Ascending aorta (tissue), 2 donors: ENCODE measurements around the gene FAM72A. TPM values are rescaled to one million over a fixed set of nuclear protein-coding genes. Genes with fewer than 3 reads are reported as not detected.
A peak's percentile ranks its signal among the peaks of the same experiment; 100 is the strongest.
"Not testable (repeated sequence)": the region's sequence is repeated elsewhere in the genome, so short reads cannot be mapped to it uniquely, and the experiment has no call there.

Experiments used
- DNase-seq, 2 donors: peaks; one replicate each; pipeline ENCODE4 v3.0.0-alpha.2; 2019; ENCODE audit warnings: low spot score in 2 of 2
- H3K27ac ChIP-seq, 2 donors: fragments of 200-600 bp; sonication (generic); one replicate each; pipeline ENCODE4 v1.5.1; 2016 to 2017; ENCODE audit warnings: mild to moderate bottlenecking in 1 of 2
- H3K27me3 ChIP-seq: fragments of 200-600 bp; sonication (generic); one replicate; pipeline ENCODE4 v1.5.1; 2017
- H3K36me3 ChIP-seq, 2 donors: fragments of 200-600 bp; sonication (generic); one replicate each; pipeline ENCODE4 v1.5.1; 2016
- H3K4me1 ChIP-seq, 2 donors: fragments of 200-600 bp; sonication (generic); one replicate each; pipeline ENCODE4 v1.5.1; 2016 to 2017; ENCODE audit warnings: mild to moderate bottlenecking in 1 of 2
- H3K4me3 ChIP-seq, 2 donors: fragments of 200-600 bp; sonication (generic); one replicate each; pipeline ENCODE4 v1.5.1; 2016 to 2017; ENCODE audit warnings: mild to moderate bottlenecking in 1 of 2
- H3K9me3 ChIP-seq, 2 donors: fragments of 200-600 bp; sonication (generic); one replicate each; pipeline ENCODE4 v1.5.1; 2016
- CTCF ChIP-seq, 3 experiments: fragments of 200-600 bp in 2 of 3; fragments of 450-650 bp in 1 of 3; sonication (generic) in 2 of 3; IDR thresholded peaks; one replicate each; pipeline ENCODE4 v1.5.1; 2016 to 2019; ENCODE audit warnings: antibody characterized with exemption in 3 of 3, mild to moderate bottlenecking in 1 of 3, moderate library complexity in 1 of 3
- intact Hi-C: fragments of 100-400 bp; cut with DNase I; formaldehyde crosslinking; loops from one replicate; pipeline ENCODE4 v1.15.1; 2023
- total RNA-seq: library from RNA; depleted of rRNA; stranded (reverse); fragments of >200 nt; gene quantifications from one replicate; pipeline ENCODE4 v1.1.0, GENCODE V29; 2016

Gene FAM72A
- total RNA-seq, 1 donor from 2014 or later = 0.75 TPM

DNA sequence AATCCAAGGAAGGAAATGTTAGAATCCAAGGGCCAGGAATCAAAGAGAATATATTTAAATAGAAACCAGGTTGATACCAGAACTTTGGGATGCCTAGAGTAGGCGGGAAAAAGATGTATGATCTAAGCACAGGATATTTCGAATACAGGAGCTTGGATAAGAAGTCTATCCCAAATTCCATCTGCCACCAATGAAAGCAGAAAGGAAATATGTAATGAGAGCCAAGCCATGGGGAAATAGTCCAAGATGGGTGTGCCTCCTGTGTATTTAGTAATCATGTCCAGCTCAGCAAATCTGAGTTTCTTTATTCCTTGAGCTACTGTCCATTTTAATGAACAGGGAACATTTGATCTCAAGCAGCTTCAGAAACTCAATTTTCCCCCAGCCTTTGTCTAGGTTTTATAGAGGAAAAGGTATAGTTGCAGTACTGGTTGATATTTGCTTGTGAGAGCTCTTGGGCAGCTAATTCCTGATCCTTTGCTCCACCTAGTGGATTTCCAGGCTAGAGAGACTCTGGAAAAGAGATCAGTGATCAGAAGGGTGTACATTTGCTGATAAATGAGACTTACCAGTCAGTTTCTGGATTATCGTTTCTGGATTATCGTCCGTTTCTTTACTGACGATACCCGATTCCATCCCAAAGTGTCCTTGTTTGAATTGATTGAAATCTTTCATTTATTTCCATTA lies 28.3 kb downstream of the FAM72A start:
- intact Hi-C loops, H3K27me3 ChIP-seq, H3K27ac ChIP-seq, H3K4me1 ChIP-seq, H3K36me3 ChIP-seq, DNase-seq, H3K9me3 ChIP-seq, H3K4me3 ChIP-seq: not testable (repeated sequence)
- peak in 1 of 3 experiments; percentile 27 for TF ChIP-seq CTCF (IDR thresholded peaks at IDR 0.05)

DNA sequence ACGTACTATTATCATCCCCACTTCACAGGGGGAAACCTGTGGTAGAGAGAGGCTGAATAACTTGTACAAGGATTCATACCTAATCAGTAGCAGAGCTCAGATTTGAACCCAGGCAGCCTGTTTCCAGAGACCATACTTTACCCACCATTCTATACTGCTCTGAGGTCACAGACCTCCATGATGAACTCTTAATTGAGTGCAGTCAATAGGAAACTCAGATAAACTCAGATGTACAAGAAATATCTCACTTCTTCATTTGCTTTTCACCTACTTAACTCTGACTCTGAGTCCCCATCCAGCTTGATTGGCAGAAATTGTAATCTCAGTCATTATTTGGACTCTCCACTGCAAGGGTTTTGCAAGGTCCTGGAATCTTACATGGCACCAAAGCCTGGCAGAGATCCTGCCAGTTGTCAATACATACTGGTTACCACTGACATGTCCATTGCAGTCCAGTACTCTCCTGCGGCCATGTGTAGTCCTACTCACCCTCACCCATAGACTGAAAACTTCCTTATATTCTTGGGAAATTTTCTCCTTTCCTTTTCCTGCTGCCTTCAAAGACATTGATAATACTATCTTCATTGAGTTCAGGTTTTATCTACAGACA lies 29.4 kb downstream of the FAM72A start:
- DNase-seq, H3K27me3 ChIP-seq, H3K27ac ChIP-seq, H3K9me3 ChIP-seq, H3K4me1 ChIP-seq, H3K4me3 ChIP-seq, intact Hi-C loops, H3K36me3 ChIP-seq: not testable (repeated sequence)

DNA sequence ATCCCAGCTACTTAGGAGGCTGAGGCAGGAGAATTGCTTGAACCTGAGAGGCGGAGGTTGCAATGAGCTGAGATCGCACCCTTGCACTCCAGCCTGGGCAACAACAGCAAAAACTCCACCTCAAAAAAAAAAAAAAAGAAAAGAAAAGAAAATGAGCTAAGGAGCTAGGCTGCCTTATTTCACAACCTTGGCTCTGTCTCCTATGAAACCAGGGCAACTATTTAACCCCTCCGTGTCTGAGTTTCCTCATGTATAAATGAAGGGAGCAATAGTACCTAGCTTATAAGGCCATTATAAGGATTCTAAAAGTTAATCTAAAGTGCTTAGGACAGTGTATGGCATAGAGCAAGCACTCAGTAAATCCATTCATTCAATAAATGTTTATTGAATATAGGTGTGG lies 32.8 kb downstream of the FAM72A start:
- H3K4me3 ChIP-seq, H3K27me3 ChIP-seq, H3K27ac ChIP-seq, intact Hi-C loops, H3K4me1 ChIP-seq, H3K36me3 ChIP-seq, DNase-seq, H3K9me3 ChIP-seq: not testable (repeated sequence)

- H3K36me3 ChIP-seq, H3K27ac ChIP-seq, H3K9me3 ChIP-seq, H3K4me3 ChIP-seq, H3K27me3 ChIP-seq, intact Hi-C loops, H3K4me1 ChIP-seq, DNase-seq: not testable (repeated sequence)
- TF ChIP-seq CTCF (IDR thresholded peaks at IDR 0.05) = peak in 1 of 3 experiments; percentile 38
Observed at GRCh38 chr1:206167350-206168029, 35.1 kb downstream of the FAM72A start.

- H3K36me3 ChIP-seq = no peaks in the 10 kb centered on the region
- no peak for DNase-seq
- no peaks in the 10 kb centered on the region for H3K9me3 ChIP-seq
- H3K4me1 ChIP-seq = no peaks in the 10 kb centered on the region
- no peak for TF ChIP-seq CTCF (IDR thresholded peaks at IDR 0.05)
- intact Hi-C loops = no loop called here
- H3K27me3 ChIP-seq = no peaks in the 10 kb centered on the region
- H3K27ac ChIP-seq = no peak overlapping the region
- no peak overlapping the region for H3K4me3 ChIP-seq
Observed at GRCh38 chr1:206145771-206146290, 56.8 kb downstream of the FAM72A start.

- no peak overlapping the region for H3K4me3 ChIP-seq
- H3K9me3 ChIP-seq = no peaks in the 10 kb centered on the region
- no peak for DNase-seq
- intact Hi-C loops = no loop called here
- no peaks in the 10 kb centered on the region for H3K36me3 ChIP-seq
- no peaks in the 10 kb centered on the region for H3K27me3 ChIP-seq
- no peaks in the 10 kb centered on the region for H3K4me1 ChIP-seq
- no peak for TF ChIP-seq CTCF (IDR thresholded peaks at IDR 0.05)
- H3K27ac ChIP-seq = no peak overlapping the region
Observed at GRCh38 chr1:206144605-206145004, 58.0 kb downstream of the FAM72A start.
